ENCODE data around the gene SEMA5B.

SEMA5B gene

GRCh38 chr3:122989856-122990575 lies 37.5 kb downstream of the SEMA5B start:
- Histone ChIP-seq H3K27me3 (ENCODE audit: control insufficient read depth in 1 of 2, insufficient read depth in 2 of 2, low read length in 2 of 2) (peaks cover 23 to 48% of the 10 kb centered on the region in 2 donors), H3K9me3 (ENCODE audit: control insufficient read depth in 1 of 2, low read length in 2 of 2) (no peaks in the 10 kb centered on the region), H3K4me3 (ENCODE audit: low read depth in 1 of 2, low read length in 2 of 2) (no peak overlapping the region), H3K9ac (ENCODE audit: low read depth in 1 of 2, low read length in 2 of 2) (no peak overlapping the region), H3K36me3 (ENCODE audit: control insufficient read depth in 1 of 2, insufficient read depth in 2 of 2, low read length in 2 of 2) (no peaks in the 10 kb centered on the region), H3K27ac (ENCODE audit: low read depth, low read length) (no peak overlapping the region), H3K4me1 (ENCODE audit: control insufficient read depth in 1 of 2, insufficient read depth in 2 of 2, low read length in 2 of 2) (peaks cover 0 to 7% of the 10 kb centered on the region in 2 donors)

GRCh38 chr3:122988508-122988907 lies 39.1 kb downstream of the SEMA5B start:
- Histone ChIP-seq H3K27me3 (ENCODE audit: control insufficient read depth in 1 of 2, insufficient read depth in 2 of 2, low read length in 2 of 2) (peaks cover 23 to 48% of the 10 kb centered on the region in 2 donors), H3K9ac (ENCODE audit: low read depth in 1 of 2, low read length in 2 of 2) (no peak overlapping the region), H3K27ac (ENCODE audit: low read depth, low read length) (no peak overlapping the region)

GRCh38 chr3:122987736-122988319 lies 39.7 kb downstream of the SEMA5B start:
- Histone ChIP-seq H3K27ac (ENCODE audit: low read depth, low read length) (no peak overlapping the region), H3K36me3 (ENCODE audit: control insufficient read depth in 1 of 2, insufficient read depth in 2 of 2, low read length in 2 of 2) (no peaks in the 10 kb centered on the region), H3K9me3 (ENCODE audit: control insufficient read depth in 1 of 2, low read length in 2 of 2) (no peaks in the 10 kb centered on the region), H3K27me3 (ENCODE audit: control insufficient read depth in 1 of 2, insufficient read depth in 2 of 2, low read length in 2 of 2) (peaks cover 20 to 43% of the 10 kb centered on the region in 2 donors), H3K4me3 (ENCODE audit: low read depth in 1 of 2, low read length in 2 of 2) (no peak overlapping the region), H3K9ac (ENCODE audit: low read depth in 1 of 2, low read length in 2 of 2) (no peak overlapping the region), H3K4me1 (ENCODE audit: control insufficient read depth in 1 of 2, insufficient read depth in 2 of 2, low read length in 2 of 2) (peaks cover 0 to 7% of the 10 kb centered on the region in 2 donors)

More at GRCh38 chr3:122988508-122988907, 39.1 kb downstream of the SEMA5B start:
- Histone ChIP-seq H3K36me3 (ENCODE audit: control insufficient read depth in 1 of 2, insufficient read depth in 2 of 2, low read length in 2 of 2) (no peaks in the 10 kb centered on the region), H3K9me3 (ENCODE audit: control insufficient read depth in 1 of 2, low read length in 2 of 2) (no peaks in the 10 kb centered on the region), H3K4me3 (ENCODE audit: low read depth in 1 of 2, low read length in 2 of 2) (no peak overlapping the region), H3K4me1 (ENCODE audit: control insufficient read depth in 1 of 2, insufficient read depth in 2 of 2, low read length in 2 of 2) (peaks cover 0 to 7% of the 10 kb centered on the region in 2 donors)

GRCh38 chr3:122987231-122987630 lies 40.3 kb downstream of the SEMA5B start:
- Histone ChIP-seq H3K27ac (ENCODE audit: low read depth, low read length) (no peak overlapping the region), H3K9me3 (ENCODE audit: control insufficient read depth in 1 of 2, low read length in 2 of 2) (no peaks in the 10 kb centered on the region), H3K4me3 (ENCODE audit: low read depth in 1 of 2, low read length in 2 of 2) (no peak overlapping the region), H3K27me3 (ENCODE audit: control insufficient read depth in 1 of 2, insufficient read depth in 2 of 2, low read length in 2 of 2) (peaks cover 15 to 37% of the 10 kb centered on the region in 2 donors), H3K36me3 (ENCODE audit: control insufficient read depth in 1 of 2, insufficient read depth in 2 of 2, low read length in 2 of 2) (no peaks in the 10 kb centered on the region), H3K9ac (ENCODE audit: low read depth in 1 of 2, low read length in 2 of 2) (no peak overlapping the region), H3K4me1 (ENCODE audit: control insufficient read depth in 1 of 2, insufficient read depth in 2 of 2, low read length in 2 of 2) (peaks cover 0 to 7% of the 10 kb centered on the region in 2 donors)

GRCh38 chr3:122986693-122987179 lies 40.8 kb downstream of the SEMA5B start:
- peaks cover 13 to 33% of the 10 kb centered on the region in 2 donors for H3K27me3 ChIP-seq (ENCODE audit: control insufficient read depth in 1 of 2, insufficient read depth in 2 of 2, low read length in 2 of 2)
- H3K9me3 ChIP-seq (ENCODE audit: control insufficient read depth in 1 of 2, low read length in 2 of 2) = no peaks in the 10 kb centered on the region
- peaks cover 0 to 7% of the 10 kb centered on the region in 2 donors for H3K4me1 ChIP-seq (ENCODE audit: control insufficient read depth in 1 of 2, insufficient read depth in 2 of 2, low read length in 2 of 2)
- no peak overlapping the region for H3K9ac ChIP-seq (ENCODE audit: low read depth in 1 of 2, low read length in 2 of 2)
- no peak overlapping the region for H3K27ac ChIP-seq (ENCODE audit: low read depth, low read length)
- H3K4me3 ChIP-seq (ENCODE audit: low read depth in 1 of 2, low read length in 2 of 2) = no peak overlapping the region
- H3K36me3 ChIP-seq (ENCODE audit: control insufficient read depth in 1 of 2, insufficient read depth in 2 of 2, low read length in 2 of 2) = no peaks in the 10 kb centered on the region

- no peak overlapping the region for H3K9ac ChIP-seq (ENCODE audit: low read depth in 1 of 2, low read length in 2 of 2)
- peaks cover 13 to 27% of the 10 kb centered on the region in 2 donors for H3K27me3 ChIP-seq (ENCODE audit: control insufficient read depth in 1 of 2, insufficient read depth in 2 of 2, low read length in 2 of 2)
- H3K4me3 ChIP-seq (ENCODE audit: low read depth in 1 of 2, low read length in 2 of 2) = no peak overlapping the region
- H3K4me1 ChIP-seq (ENCODE audit: control insufficient read depth in 1 of 2, insufficient read depth in 2 of 2, low read length in 2 of 2) = peaks cover 0 to 7% of the 10 kb centered on the region in 2 donors
- no peaks in the 10 kb centered on the region for H3K36me3 ChIP-seq (ENCODE audit: control insufficient read depth in 1 of 2, insufficient read depth in 2 of 2, low read length in 2 of 2)
- no peak overlapping the region for H3K27ac ChIP-seq (ENCODE audit: low read depth, low read length)
- H3K9me3 ChIP-seq (ENCODE audit: control insufficient read depth in 1 of 2, low read length in 2 of 2) = no peaks in the 10 kb centered on the region
Measured at GRCh38 chr3:122985539-122985938, 42.0 kb downstream of the SEMA5B start.

- Histone ChIP-seq H3K9ac (ENCODE audit: low read depth in 1 of 2, low read length in 2 of 2) (no peak overlapping the region), H3K4me3 (ENCODE audit: low read depth in 1 of 2, low read length in 2 of 2) (no peak overlapping the region), H3K4me1 (ENCODE audit: control insufficient read depth in 1 of 2, insufficient read depth in 2 of 2, low read length in 2 of 2) (peaks cover 0 to 7% of the 10 kb centered on the region in 2 donors), H3K27me3 (ENCODE audit: control insufficient read depth in 1 of 2, insufficient read depth in 2 of 2, low read length in 2 of 2) (peaks cover 10 to 21% of the 10 kb centered on the region in 2 donors), H3K36me3 (ENCODE audit: control insufficient read depth in 1 of 2, insufficient read depth in 2 of 2, low read length in 2 of 2) (no peaks in the 10 kb centered on the region), H3K27ac (ENCODE audit: low read depth, low read length) (no peak overlapping the region), H3K9me3 (ENCODE audit: control insufficient read depth in 1 of 2, low read length in 2 of 2) (no peaks in the 10 kb centered on the region)
Measured at GRCh38 chr3:122984650-122985049, 42.9 kb downstream of the SEMA5B start.

GRCh38 chr3:122984007-122984406 lies 43.6 kb downstream of the SEMA5B start:
- H3K27ac ChIP-seq (ENCODE audit: low read depth, low read length) = no peak overlapping the region
- H3K4me1 ChIP-seq (ENCODE audit: control insufficient read depth in 1 of 2, insufficient read depth in 2 of 2, low read length in 2 of 2) = peaks cover 0 to 7% of the 10 kb centered on the region in 2 donors
- peaks cover 10 to 18% of the 10 kb centered on the region in 2 donors for H3K27me3 ChIP-seq (ENCODE audit: control insufficient read depth in 1 of 2, insufficient read depth in 2 of 2, low read length in 2 of 2)
- H3K9me3 ChIP-seq (ENCODE audit: control insufficient read depth in 1 of 2, low read length in 2 of 2) = no peaks in the 10 kb centered on the region
- no peak overlapping the region for H3K9ac ChIP-seq (ENCODE audit: low read depth in 1 of 2, low read length in 2 of 2)
- no peak overlapping the region for H3K4me3 ChIP-seq (ENCODE audit: low read depth in 1 of 2, low read length in 2 of 2)
- H3K36me3 ChIP-seq (ENCODE audit: control insufficient read depth in 1 of 2, insufficient read depth in 2 of 2, low read length in 2 of 2) = no peaks in the 10 kb centered on the region

- no peaks in the 10 kb centered on the region for H3K36me3 ChIP-seq (ENCODE audit: control insufficient read depth in 1 of 2, insufficient read depth in 2 of 2, low read length in 2 of 2)
- H3K4me3 ChIP-seq (ENCODE audit: low read depth in 1 of 2, low read length in 2 of 2) = no peak overlapping the region
- no peak overlapping the region for H3K9ac ChIP-seq (ENCODE audit: low read depth in 1 of 2, low read length in 2 of 2)
- no peak overlapping the region for H3K27ac ChIP-seq (ENCODE audit: low read depth, low read length)
- H3K4me1 ChIP-seq (ENCODE audit: control insufficient read depth in 1 of 2, insufficient read depth in 2 of 2, low read length in 2 of 2) = no peaks in the 10 kb centered on the region
- peaks cover 0 to 12% of the 10 kb centered on the region in 2 donors for H3K27me3 ChIP-seq (ENCODE audit: control insufficient read depth in 1 of 2, insufficient read depth in 2 of 2, low read length in 2 of 2)
- no peaks in the 10 kb centered on the region for H3K9me3 ChIP-seq (ENCODE audit: control insufficient read depth in 1 of 2, low read length in 2 of 2)
Measured at GRCh38 chr3:122982216-122983185, 45.1 kb downstream of the SEMA5B start.

Data from duodenal mucosa (tissue), 2 donors.